Neutrophil (primary cell): ENCODE measurements around the gene SIDT2.

ENCODE experiments used
- H3K27ac ChIP-seq: fragments of 200-600 bp; sonication (generic); 2 replicates; pipeline ENCODE4 v1.5.1; 2016; ENCODE audit warnings: mild to moderate bottlenecking, moderate library complexity
- H3K27me3 ChIP-seq: fragments of 200-600 bp; sonication (generic); 2 replicates; pipeline ENCODE4 v1.6.0; 2016; ENCODE audit warnings: mild to moderate bottlenecking
- H3K36me3 ChIP-seq: fragments of 200-600 bp; sonication (generic); 2 replicates; pipeline ENCODE4 v1.5.1; 2017
- H3K4me1 ChIP-seq, 2 experiments: fragments of 200-600 bp in 1 of 2; sonication (generic) in 1 of 2; 1 replicate in 1 of 2; 2 replicates in 1 of 2; pipeline versions ENCODE4 v1.5.1 to v1.6.1; 2013 to 2016; ENCODE audit warnings: low read depth in 1 of 2, low read length in 1 of 2, mild to moderate bottlenecking in 1 of 2, moderate library complexity in 1 of 2; ENCODE audit not compliant: control insufficient read depth in 1 of 2, insufficient read depth in 1 of 2
- H3K4me3 ChIP-seq, 2 experiments: fragments of 200-600 bp in 1 of 2; sonication (generic) in 1 of 2; 1 replicate in 1 of 2; 2 replicates in 1 of 2; pipeline ENCODE4 v1.5.1; 2013 to 2016; ENCODE audit warnings: low read depth in 1 of 2, low read length in 1 of 2, mild to moderate bottlenecking in 1 of 2, moderate library complexity in 1 of 2
- H3K9me3 ChIP-seq: fragments of 200-600 bp; sonication (generic); 2 replicates; pipeline ENCODE4 v1.5.1; 2016
- TF ChIP-seq, protein P1 (sequence below): fragments of 200-600 bp; sonication (generic); IDR thresholded peaks from 2 replicates; pipeline ENCODE4 v1.5.1; 2016; ENCODE audit warnings: antibody characterized with exemption

Gene SIDT2

DNA sequence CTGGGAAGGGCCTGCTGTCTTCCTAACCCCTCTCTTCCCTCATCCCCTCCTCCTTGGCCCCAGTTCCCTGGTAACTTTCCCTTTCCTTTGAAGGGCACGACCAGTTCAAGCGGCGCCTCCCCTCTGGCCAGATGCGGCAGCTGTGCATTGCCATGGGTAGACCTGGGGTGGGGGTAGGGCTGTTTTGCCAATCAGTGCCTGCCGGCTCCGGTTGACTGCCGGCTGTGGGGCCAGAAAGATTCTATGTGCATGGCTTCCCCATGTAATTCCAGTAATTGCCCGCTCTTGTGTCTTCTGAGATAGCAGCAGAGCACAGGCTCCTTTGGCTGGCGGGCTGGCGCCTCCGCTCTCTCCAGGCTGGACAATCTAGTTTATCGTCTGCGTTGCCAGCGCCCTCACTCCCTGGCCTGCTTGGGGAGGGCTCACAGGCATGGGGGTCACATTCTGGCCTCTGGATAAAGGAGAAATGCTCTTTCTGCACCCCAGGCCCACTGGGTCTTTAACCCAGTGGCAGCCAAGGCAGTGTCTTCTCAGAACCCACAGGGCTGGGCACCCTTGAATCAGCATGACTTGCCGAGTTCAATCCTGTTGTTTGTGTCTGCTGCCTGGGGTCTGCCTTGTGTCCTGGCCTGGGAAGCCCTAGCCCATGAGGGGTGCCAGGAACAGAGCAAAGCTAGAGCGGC, 9.4 kb downstream of the SIDT2 start:
- Histone ChIP-seq H3K27me3 (no peaks in the 10 kb centered on the region), H3K27ac (no peak overlapping the region), H3K4me1 (no peaks in the 10 kb centered on the region), H3K4me3 (no peak overlapping the region), H3K9me3 (no peaks in the 10 kb centered on the region), H3K36me3 (peaks cover 36% of the 10 kb centered on the region)
- TF ChIP-seq, protein P1, sequence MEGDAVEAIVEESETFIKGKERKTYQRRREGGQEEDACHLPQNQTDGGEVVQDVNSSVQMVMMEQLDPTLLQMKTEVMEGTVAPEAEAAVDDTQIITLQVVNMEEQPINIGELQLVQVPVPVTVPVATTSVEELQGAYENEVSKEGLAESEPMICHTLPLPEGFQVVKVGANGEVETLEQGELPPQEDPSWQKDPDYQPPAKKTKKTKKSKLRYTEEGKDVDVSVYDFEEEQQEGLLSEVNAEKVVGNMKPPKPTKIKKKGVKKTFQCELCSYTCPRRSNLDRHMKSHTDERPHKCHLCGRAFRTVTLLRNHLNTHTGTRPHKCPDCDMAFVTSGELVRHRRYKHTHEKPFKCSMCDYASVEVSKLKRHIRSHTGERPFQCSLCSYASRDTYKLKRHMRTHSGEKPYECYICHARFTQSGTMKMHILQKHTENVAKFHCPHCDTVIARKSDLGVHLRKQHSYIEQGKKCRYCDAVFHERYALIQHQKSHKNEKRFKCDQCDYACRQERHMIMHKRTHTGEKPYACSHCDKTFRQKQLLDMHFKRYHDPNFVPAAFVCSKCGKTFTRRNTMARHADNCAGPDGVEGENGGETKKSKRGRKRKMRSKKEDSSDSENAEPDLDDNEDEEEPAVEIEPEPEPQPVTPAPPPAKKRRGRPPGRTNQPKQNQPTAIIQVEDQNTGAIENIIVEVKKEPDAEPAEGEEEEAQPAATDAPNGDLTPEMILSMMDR: no peak

DNA sequence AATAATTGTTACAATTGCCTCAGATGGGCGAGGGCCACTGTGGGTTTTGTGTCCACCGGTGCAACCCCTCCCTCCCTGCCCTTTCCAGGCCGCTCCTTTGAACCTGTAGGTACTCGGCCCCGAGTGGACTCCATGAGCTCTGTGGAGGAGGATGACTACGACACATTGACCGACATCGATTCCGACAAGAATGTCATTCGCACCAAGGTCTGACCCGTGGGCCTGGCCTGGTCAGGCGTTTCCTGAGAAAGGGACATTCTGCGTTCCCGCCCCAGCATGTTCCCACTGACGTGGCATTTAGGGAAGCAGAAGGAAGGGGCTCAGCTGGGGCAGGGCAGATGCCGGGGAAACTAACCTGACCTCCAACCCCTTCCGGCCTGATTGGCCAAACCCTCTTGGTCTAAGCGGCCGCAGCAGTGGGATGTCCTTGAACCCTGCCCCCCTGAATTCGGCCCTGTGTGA, 10.1 kb downstream of the SIDT2 start:
- H3K27me3 ChIP-seq: no peaks in the 10 kb centered on the region
- TF ChIP-seq, protein P1: no peak
- no peak overlapping the region for H3K27ac ChIP-seq
- H3K36me3 ChIP-seq: peaks cover 36% of the 10 kb centered on the region
- H3K4me3 ChIP-seq: no peak overlapping the region
- H3K4me1 ChIP-seq: no peaks in the 10 kb centered on the region
- H3K9me3 ChIP-seq: no peaks in the 10 kb centered on the region

DNA sequence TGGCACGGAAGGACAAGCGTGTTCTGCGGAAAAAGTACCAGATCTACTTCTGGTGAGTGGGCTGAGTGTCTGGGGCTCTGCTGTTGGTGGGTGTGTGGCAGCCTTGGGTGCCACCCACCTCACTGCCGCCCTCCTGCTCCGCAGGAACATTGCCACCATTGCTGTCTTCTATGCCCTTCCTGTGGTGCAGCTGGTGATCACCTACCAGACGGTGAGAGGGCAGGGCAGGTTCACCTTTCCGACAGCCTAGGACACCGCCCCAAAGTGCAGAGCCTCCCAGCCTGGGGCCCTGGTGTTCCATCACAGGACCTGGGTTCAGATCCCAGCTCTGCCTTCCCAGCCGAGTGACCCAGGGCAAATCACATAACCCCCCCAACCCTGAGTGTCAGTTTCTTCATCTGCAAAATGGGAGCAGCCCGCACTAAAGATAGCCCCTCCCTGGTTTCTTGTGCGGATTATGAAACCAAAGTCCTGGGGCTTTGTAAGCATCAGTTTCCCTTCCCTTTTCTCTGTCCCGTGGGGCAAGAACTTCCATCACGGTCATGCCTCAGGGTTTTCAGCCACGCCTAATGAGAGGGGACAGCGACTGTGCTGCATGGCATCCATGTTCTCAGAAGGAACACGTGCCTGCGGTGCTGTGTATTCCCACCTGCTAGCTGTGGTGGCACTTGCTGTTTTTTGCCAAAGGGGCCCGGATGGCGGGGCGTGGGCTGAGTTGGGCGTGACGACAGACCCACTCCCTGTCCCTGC, 10.8 kb downstream of the SIDT2 start:
- Histone ChIP-seq H3K36me3 (peaks cover 36% of the 10 kb centered on the region), H3K4me3 (no peak overlapping the region), H3K27ac (no peak overlapping the region), H3K9me3 (no peaks in the 10 kb centered on the region), H3K27me3 (no peaks in the 10 kb centered on the region), H3K4me1 (no peaks in the 10 kb centered on the region)
- TF ChIP-seq, protein P1: no peak

DNA sequence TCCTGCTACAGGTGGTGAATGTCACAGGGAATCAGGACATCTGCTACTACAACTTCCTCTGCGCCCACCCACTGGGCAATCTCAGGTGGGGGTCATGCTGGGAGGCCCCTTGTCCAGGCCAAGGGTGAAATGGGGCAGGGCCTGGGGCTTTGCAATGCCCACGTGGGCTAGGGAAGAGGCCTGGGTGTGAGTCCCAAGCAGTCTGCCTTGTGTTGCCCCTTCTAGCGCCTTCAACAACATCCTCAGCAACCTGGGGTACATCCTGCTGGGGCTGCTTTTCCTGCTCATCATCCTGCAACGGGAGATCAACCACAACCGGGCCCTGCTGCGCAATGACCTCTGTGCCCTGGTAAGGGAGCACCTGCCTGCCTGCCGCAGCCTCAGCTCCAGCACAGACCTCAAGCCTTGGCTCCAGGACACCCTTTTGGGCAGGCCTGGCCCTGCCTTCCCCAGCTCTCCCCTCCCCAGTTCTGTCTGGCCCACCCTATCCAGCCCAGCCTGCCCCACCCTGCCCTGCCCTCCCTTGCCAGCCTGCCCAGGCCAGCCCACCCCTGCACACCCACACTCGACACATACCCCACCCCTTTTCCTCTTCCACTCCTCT, 11.5 kb downstream of the SIDT2 start:
- Histone ChIP-seq H3K4me3 (no peak overlapping the region), H3K4me1 (no peaks in the 10 kb centered on the region), H3K27me3 (no peaks in the 10 kb centered on the region), H3K36me3 (peaks cover 36% of the 10 kb centered on the region), H3K27ac (no peak overlapping the region), H3K9me3 (no peaks in the 10 kb centered on the region)
- TF ChIP-seq, protein P1: no peak

DNA sequence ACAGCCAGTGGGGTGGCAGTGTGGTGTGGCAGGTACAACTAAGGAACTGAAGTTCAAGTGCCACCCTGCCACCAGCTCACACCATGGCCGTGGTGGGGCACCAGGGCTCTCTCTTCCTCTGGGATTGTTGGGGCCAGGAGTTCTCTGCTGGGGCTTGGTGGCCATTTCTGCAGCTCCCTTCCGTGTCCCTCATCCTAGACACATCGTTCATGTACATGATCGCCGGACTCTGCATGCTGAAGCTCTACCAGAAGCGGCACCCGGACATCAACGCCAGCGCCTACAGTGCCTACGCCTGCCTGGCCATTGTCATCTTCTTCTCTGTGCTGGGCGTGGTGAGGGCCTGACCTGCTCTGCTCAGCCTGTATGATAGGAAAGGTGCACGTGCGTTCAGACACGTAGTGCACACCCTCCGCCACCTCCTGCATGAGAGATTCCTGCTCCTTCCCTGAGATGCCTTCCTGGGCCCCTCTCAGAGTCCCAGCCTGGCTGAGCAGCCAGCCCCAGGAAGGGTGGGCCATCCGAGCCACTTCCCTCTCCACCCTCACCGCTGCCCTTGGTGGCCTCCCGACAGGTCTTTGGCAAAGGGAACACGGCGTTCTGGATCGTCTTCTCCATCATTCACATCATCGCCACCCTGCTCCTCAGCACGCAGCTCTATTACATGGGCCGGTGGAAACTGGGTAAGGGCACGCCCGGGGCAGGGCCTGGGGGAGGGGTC, 13.3 kb downstream of the SIDT2 start:
- Histone ChIP-seq H3K4me1 (no peaks in the 10 kb centered on the region), H3K27ac (no peak overlapping the region), H3K36me3 (peaks cover 36% of the 10 kb centered on the region), H3K27me3 (no peaks in the 10 kb centered on the region), H3K4me3 (no peak overlapping the region), H3K9me3 (no peaks in the 10 kb centered on the region)
- TF ChIP-seq, protein P1: no peak
